Stimulated activated CD8-positive, alpha-beta memory T cell treated with anti-CD3 and anti-CD28 coated beads, Interleukin-12 subunit alpha, Interleukin-12 subunit beta, amount 100 ng/mL, for 24 hours (primary cell): ENCODE data around the gene LGALS14.
"Not testable (repeated sequence)": the region's sequence is repeated elsewhere in the genome, so short reads cannot be mapped to it uniquely, and the experiment has no call there.

Experiments used
- DNase-seq: peaks from one replicate; pipeline ENCODE4 v3.0.0-alpha.2; 2020; ENCODE audit errors: extremely low read depth

The LGALS14 gene

DNA sequence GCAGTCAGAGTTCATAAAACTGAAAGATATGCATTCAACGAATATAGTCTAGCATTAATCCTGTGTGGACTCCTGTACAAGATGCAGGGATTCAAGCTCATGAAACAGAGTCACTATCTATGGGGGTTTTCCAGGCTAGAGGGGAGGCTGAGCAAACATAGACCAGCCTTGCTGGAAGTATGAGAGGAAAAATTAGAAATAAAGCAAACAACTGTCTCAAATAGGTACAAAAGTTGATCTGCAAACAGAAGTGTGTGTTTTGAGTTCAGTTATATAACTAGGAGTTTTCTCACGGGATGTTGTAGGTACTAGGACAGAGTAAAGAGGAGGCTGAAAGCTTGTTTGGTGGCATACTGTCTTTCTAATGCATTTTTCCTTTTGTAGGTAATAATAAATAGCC is 8.5 kb upstream of the LGALS14 start:
- no peak for DNase-seq

DNA sequence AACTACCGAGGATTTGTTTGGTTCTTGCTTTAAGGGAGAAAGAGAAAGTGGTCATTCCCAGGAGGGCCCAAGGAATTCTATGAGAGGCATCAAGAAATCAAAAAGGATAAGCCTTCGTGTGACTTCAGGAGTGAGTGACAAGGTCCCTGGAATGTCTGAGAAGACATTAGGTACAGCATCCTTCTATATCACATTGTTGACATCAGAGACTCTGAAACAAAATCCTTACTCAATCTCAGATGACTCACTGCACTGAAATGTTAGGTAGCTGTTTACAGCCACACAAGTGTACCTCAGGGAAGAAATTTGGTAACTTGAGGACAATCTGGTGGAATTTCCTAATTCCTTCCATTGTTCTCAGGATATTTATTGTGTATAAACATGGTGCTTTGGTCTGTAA is 7.9 kb upstream of the LGALS14 start:
- no peak for DNase-seq

DNA sequence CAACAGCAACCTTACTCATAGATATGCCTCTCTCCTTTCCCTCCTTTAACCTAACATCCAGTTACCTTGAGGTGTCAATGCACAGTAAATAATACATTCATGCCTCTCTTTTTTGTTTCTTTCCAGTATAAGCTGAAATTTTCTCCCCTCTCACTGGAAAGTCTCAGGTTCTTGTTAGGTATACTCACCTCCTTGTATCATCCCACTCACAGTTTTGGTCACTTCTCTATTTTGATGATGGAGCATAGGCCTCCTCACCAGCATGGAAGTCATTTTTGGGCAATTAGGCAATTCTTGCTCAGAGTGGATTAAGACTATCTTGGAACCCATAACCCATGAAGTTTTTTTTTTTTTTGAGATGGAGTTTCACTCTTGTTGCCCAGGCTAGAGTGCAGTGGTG is 5.7 kb upstream of the LGALS14 start:
- DNase-seq, result no peak

DNA sequence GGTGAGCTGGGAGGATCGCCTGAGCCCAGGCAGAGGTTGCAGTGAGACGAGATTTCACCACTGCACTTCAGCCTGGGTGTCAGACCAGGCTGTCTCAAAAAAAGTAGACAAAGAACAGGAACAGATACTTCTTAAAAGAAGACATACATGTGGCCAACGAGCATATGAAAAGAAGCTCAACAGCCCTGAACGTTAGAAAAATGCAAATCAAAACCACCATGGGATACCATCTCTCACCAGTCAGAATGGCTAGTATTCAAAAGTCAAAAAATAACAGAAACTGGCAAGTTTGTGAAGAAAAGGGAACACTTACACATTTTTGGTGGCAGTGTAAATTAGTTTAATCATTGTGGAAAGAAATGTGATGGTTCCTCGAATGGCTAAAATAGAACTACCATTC is 3.0 kb upstream of the LGALS14 start:
- no peak for DNase-seq

DNA sequence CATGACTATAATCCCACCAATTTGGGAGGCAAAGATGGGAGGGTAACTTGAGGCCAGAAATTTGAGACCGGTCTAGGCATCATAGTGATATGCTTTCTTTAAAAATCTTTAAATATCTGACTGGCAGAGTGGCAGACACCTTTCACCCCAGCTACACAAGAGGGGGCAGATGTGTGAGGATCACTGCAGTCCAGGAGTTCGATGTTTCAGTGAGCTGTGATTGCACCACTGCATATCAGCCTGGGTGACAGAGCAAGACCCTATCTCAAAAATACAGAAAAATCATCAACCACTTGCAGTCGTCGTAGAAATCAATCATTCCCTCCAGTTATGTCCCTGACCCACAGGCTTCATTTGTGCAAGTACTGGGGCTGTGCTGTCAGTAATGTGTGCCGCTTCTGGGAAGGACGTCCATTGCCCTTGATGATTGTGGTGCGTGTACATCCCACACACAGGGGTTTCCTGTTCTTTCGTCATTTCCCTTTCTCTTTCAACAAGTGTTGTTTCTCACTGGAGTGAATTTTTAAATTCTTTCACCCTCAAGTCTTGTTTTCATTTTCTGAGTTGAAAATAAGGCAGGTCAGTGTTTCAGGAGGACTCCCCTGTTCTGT is 1.4 kb downstream of the LGALS14 start:
- DNase-seq, result no peak

DNA sequence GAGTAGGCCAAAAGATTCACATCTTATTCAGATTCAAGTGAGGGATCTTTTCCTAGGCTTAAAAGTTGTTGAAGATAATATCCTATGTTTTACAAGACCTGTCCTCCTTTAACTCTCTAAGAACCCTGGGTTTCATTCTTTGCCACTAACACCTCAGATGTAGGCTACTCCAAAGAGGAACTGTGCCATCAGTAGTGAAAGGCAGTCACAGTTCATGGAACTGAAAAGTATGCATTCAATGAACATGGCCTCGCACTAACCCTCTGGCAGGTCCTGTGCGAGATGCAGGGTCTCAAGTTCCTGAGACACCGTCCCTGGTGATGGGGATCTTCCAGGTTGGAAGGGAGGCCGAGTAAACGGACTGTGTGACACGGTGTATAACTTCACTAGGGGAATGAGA is 4.3 kb downstream of the LGALS14 start:
- no peak for DNase-seq

DNA sequence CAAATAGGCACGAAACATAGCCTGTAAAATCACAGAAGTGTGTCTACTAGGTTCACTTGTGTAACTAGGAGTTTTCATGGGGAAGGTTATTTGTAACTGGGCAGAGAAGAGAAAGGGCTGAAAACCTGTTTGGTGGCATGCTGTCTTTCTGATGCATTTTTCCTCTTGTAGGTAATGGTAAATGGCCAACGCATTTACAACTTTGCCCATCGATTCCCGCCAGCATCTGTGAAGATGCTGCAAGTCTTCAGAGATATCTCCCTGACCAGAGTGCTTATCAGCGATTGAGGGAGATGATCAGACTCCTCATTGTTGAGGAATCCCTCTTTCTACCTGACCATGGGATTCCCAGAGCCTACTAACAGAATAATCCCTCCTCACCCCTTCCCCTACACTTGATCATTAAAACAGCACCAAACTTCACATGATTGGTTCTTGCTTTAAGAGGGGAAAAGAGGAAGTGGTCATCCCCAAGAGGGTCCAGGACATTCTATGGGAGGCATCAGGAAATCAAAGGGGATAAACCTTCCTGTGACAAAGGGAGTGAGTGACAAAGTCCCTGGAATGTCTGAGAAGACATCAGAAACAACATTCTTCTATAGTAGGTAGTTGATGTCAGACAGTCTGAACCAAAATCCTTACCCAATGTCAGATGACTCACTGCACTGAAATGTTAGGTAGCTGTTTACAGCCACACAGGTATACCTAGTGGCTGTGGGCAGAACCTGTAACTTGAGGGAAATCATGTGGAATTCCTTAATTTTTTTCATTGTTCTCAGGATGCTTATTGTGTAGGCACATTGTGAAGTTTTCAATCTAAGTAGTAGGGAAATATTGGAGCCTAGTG is 5.0 kb downstream of the LGALS14 start:
- no peak for DNase-seq

DNA sequence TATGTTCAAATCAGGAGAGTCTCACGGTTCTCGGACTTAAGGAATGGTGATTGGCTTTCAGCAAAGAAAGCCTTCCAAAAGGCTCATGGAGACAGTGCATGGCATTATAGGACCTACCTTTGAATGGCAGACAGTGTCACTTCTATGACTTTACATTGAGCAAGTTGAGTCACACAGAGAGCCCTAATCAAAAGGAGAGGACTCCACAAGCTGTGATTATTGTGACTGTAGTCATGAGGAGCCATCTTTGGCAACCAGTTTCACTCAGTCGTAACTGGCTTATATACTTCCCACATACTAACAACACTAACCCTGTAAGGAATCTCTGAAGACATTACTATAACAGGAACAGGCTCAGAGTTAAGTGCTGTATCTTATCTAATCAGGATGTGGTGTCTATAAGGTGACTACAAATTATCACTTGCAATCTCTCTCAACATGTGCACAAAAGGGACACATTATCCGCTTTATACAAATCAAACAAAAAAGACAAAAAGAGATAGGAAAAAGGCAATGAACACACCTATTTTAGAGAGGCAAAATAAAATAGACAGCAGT is 6.1 kb downstream of the LGALS14 start:
- DNase-seq, result no peak

DNA sequence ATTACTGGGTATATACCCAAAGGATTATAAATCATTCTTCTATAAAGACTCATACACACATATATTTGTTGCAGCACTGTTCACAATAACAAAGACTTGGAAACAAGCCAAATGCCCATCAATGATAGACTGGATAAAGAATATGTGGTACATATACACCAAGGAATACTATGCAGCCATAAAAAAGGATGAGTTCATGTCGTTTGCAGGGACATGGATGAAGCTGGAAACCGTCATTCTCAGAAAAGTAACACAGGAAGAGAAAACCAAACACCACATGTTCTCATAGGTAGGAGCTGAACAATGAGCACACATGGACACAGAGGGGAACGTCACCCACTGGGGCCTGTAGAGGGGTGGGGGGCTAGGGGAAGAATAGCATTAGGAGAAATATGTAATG is 15.9 kb downstream of the LGALS14 start:
- DNase-seq, result not testable (repeated sequence)

DNA sequence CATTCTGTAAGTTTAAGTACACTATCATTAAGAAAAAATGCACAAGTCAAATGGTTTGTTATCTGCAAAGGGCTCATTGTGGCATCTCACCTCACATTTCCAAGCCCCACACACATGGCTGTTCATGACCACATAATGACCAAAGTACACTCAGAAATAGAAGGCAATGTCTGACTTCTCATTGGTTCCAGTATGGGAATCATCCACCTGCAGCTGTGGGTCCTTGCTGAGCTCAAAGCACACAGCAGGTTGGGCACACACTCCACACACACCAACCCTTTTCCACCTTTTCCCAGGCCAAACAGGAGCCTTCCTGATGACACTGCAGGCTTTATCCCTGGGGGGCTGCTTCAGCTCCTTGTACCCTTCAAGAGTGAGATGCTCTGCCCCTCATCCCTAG is 21.7 kb downstream of the LGALS14 start:
- no peak for DNase-seq

DNA sequence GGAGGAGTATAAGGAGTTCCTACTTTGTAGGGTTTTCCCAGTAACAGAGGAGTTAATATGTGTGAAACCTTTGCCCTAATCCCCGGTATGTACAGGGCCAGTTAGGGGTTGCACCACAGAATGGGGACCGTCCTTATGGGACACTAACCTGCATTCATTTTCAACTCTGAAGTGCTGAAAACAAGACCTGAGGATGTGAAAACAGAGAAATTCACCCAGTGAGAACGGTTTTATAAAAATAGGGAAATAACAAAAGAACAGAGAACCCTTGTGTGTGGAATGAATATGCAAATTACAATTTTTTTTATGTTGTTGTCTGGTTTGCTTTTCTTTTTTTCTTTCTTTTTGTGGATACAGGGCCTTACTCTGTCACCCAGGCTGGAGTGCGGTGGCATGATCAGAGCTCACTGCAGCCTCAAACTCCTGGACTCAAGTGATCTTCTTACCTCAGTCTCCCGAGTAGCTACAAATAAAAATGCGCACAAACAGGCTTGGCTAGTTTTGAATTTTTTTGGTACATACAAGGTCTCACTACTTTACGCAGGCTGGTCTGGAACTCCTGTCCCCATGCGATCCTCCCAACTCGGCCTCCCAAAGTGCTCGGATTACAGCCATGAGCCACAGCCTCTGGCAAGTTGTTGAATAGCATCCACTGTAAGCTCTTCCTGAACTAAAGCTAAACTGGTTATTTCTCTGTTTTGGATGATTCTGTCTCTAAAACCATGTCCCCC is 23.0 kb downstream of the LGALS14 start:
- no peak for DNase-seq

DNA sequence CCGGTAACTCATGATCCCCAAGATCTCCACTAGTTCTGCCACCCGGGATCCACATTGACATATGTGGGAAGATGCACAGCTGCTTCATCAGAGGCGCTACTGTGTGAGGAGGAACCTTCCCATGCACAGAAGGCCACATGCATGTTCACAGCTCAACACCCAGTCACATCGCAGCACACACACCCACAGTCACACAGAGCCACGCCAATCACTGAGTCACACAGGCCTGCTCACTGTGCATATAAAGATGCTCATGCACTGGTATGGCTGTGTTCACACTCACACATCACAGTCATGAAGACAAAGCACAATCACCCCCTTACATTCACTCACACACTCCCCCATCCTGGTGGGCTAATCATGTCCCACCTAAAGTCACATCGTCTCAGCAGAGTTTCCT is 23.8 kb downstream of the LGALS14 start:
- DNase-seq, result no peak

DNA sequence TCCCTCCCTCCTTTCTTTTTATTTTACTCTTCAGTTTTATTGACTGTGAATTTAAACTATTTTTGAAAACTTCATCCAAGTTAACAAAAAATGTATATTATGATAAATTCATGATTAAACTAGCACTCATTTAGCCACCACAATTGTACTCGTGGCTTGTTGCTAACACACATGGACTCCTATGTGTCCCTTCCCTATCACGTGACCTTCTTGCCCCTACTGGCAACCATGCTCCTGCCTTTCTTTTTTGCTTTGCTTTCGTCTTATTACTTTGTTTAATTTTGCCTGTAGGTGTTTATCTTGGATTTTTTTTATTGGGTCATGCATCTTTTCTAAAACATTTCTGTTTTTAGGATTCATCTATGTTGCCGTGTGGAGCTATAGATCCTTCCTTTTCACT is 25.3 kb downstream of the LGALS14 start:
- DNase-seq, result no peak

DNA sequence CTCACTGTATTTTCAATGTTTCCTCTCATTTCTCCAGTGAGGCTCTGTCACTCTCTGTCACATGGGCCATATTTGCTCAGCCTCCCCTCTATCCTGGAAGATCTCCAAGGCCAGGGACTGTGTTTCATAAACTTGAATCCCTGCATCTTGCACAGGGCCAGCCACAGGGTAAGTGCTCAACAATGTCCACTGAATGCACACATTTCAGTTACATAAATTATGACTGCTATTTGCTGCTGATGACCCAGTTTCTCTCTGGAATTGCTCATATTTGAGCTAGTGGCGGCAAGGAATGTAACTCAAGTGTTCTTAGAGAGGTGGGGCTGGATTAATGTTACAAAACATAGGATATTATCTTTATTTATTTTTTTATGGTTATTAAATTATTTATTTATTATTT is 27.4 kb downstream of the LGALS14 start:
- DNase-seq, result no peak

DNA sequence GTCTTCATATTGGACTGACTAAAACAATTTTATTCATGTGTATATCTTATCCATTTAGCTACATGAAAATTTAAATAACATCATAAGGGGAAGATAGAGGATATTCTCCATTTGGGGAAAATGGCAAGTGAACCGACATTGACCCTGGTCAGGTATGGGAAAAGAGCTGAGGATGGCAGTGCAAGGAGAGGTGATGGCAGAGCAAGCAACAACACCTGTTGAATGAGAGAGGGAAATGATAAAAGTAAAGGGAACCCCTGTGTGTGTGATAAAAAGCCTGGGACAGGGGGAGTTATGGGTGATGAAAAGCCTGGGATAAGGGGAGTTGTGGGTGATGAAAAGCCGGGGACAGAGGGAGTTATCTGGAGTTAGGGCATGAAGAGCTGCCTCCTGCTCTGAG is 29.6 kb downstream of the LGALS14 start:
- DNase-seq, result no peak

DNA sequence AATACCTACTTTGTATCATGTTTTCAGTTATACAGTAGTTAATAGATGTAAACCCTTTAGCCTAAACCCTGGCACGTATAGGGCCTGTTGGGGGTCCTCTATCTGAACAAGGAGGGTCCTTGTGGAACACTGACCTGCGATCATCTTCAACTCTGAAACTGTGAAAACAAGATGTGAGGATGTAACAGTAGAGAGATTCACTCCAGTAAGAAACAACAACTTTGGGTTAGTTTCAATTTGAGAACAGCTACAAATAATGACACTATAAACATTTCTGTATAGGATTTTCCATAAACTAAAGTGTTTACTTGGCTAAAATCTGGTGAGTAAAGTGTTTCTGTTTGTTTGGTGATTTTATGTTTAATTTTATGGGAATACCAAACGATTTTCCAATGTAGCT is 31.4 kb downstream of the LGALS14 start:
- DNase-seq, result no peak

DNA sequence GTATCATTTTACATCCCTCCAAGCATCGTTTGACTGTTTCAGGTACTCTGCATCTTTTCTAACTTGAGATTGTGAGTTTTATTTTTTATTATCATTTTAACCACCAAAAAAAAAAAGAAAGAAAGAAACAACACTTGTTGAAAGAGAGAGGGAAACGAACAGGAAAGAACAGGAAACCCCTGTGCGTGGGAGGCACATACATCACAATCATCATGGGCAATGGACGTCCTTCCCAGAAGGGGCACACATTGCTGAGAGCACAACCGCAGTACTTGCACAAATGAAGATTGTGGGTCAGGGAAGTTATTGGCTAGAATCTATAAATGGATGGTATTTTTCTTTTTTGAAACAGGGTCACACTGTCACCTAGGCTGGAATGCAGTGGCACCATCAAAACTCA is 31.8 kb downstream of the LGALS14 start:
- DNase-seq, result no peak

DNA sequence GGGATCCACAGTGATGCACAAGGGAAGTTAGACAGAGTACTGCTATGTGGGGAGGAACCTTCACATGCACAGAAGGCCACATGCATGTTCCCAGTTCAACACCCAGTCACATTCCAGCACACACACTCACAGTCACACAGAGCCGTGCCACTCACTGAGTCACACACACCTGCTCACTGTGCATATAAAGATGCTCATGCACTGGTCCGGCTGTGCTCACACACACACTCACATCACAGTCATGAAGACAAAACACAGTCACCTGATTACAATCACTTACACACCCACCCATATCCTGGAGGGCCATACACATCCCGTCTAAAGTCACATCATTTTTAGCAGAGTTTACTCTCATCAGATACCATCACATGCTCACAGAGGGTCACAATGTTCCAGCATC is 33.1 kb downstream of the LGALS14 start:
- no peak for DNase-seq

DNA sequence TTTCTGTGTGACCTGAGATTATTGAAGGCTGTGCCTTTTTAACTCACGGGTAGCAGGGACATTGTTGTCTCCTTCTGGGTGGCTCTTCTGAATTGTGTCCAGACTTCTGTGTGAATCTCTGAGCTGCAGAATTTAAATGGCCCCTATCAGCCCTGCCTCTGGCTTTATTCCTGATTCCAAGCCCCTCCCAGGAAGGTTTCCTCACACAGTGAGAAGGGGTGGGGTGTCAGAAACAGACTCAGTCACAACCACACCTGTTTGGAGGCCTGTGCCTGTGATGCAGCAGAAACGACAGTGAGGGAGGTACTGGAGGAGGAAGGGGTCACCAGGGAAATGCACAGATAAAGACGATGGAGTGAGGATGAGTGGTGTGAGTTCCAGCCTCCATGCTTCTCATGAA is 33.6 kb downstream of the LGALS14 start, which contains the start of gene CLC:
TSS of gene CLC (minus strand) at position 139 of the 400 bp plus-strand sequence. CDS start at position 62, 77 bp downstream.
- DNase-seq, result no peak

DNA sequence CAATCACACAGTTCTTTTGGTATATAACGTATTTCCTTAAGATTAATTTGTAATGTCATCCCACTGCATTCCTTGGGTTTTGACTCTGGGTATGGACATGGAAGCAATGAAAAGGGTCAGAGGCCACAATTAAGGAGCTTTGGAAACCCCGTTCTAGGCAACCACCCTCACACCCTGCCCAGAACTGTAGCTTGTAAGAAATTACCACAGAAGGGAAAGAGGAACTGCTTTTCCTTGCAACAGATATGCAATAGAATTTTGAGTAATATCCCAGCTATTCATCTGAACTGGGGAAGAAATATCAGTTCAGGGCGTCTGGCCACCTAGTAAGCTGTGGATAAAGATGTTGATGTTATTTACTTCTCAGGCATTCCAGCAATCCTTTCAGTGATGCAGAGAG is 34.5 kb downstream of the LGALS14 start:
- no peak for DNase-seq

DNA sequence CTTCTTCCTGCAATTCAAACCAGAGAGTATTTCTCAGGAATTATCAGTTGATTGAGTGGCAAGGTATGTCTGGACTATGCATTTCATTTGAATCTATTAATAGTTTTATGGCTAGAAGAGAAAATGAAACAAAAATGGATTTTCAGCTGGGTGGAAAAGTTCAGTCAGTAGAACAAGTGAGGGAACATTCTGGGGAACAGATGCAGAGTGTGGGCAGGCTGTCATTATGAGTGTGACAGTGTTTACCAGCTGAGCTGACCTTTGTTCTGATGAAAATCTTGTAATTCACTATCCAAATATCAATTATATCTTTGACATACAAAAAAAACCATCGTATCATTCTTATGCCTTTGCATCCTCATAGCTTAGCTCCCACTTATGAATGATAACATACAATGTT is 36.1 kb downstream of the LGALS14 start:
- no peak for DNase-seq

DNA sequence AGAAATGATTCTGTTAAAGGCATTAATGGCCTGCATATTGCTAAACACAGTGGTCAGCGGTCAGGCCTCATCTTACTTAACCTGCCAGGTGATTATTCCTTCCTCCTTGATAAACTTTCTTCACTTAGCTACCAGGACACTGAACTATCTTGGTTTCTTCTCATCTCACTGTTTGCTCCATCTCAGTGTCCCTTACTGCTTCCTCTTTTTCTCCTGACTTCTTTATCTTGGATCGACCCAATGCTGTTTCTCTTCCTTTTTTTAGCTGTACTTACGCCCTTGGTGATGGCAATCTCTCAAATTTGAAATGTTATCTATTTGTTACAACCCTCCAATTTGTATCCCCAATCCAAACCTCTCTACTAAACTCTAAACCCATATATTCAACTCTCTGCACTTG is 41.4 kb downstream of the LGALS14 start:
- no peak for DNase-seq
